K562 (cell line): Measurements from ENCODE around the gene ATAD3C. TPM values are rescaled to one million over a fixed set of nuclear protein-coding genes. Genes with fewer than 3 reads are reported as not detected.
"Not testable (repeated sequence)": the region's sequence is repeated elsewhere in the genome, so short reads cannot be mapped to it uniquely, and the experiment has no call there.

Experiments
- CTBP1 ChIP-seq: fragments of 450-650 bp; IDR thresholded peaks from 2 replicates; pipeline ENCODE4 v1.6.1; 2016; ENCODE audit warnings: borderline replicate concordance
- HDAC2 ChIP-seq: fragments of 450-650 bp; IDR thresholded peaks from 2 replicates; pipeline ENCODE4 v1.6.1; 2016; ENCODE audit warnings: mild to moderate bottlenecking
- RAD21 ChIP-seq, 2 experiments: fragments of 250-450 bp in 1 of 2; fragments of 450-650 bp in 1 of 2; sonication (Bioruptor Pico) in 1 of 2; formaldehyde crosslinking in 1 of 2; IDR thresholded peaks in 1 of 2; conservative IDR thresholded peaks in 1 of 2; 2 replicates each; pipeline versions ENCODE4 v1.4.0 to v1.8.0; 2020 to 2022; ENCODE audit warnings: mild to moderate bottlenecking in 2 of 2, moderate library complexity in 1 of 2
- RAD51 ChIP-seq: fragments of 450-650 bp; IDR thresholded peaks from 2 replicates; pipeline ENCODE4 v1.7.1; 2016; ENCODE audit warnings: low read depth, mild to moderate bottlenecking, borderline replicate concordance
- REST ChIP-seq, 2 experiments: fragments of 450-650 bp; formaldehyde crosslinking in 1 of 2; IDR thresholded peaks; 2 replicates each; pipeline versions ENCODE4 v1.4.0 to v1.6.1; 2014 to 2020; ENCODE audit warnings: mild to moderate bottlenecking in 2 of 2, borderline replicate concordance in 1 of 2, low read depth in 1 of 2
- TFE3 ChIP-seq: fragments of 450-650 bp; formaldehyde crosslinking; IDR thresholded peaks from 2 replicates; pipeline ENCODE4 v1.4.0; 2020; ENCODE audit warnings: mild to moderate bottlenecking, mixed read lengths
- ZFP91 ChIP-seq: sonication (generic); formaldehyde crosslinking; IDR thresholded peaks from 2 replicates; pipeline ENCODE4 v1.8.0; 2022; ENCODE audit warnings: mild to moderate bottlenecking, missing genetic modification reagents
- ZNF639 ChIP-seq, 2 experiments: fragments of 200-800 bp in 1 of 2; sonication (Bioruptor generic) in 1 of 2; sonication (generic) in 1 of 2; formaldehyde crosslinking in 1 of 2; IDR thresholded peaks in 1 of 2; conservative IDR thresholded peaks in 1 of 2; 2 replicates each; pipeline versions ENCODE4 v1.5.0 to v1.6.1; 2016 to 2020; ENCODE audit warnings: missing compliant biosample characterization in 1 of 2, missing genetic modification characterization in 1 of 2, missing genetic modification reagents in 1 of 2
- polyA plus RNA-seq, 8 experiments: library from polyadenylated mRNA; depleted of rRNA in 4 of 8; stranded (reverse) in 5 of 8; unstranded in 3 of 8; fragments of >200 nt; fragmentation: Nextera tagmentation in 2 of 8; fragmentation: Illumina TruSeq in 1 of 8; extraction: Ambion mirVana in 2 of 8; extraction: Trizol in 1 of 8; gene quantifications; 2 replicates each; pipeline versions ENCODE4 v1.2.1 to v1.2.3, GENCODE V29; 2011 to 2014; ENCODE audit warnings: inconsistent platforms in 1 of 8, missing spikeins in 1 of 8
- total RNA-seq, 7 experiments: library from RNA; depleted of rRNA in 6 of 7; stranded (reverse); fragments of >200 nt in 6 of 7; fragmentation: Illumina TruSeq in 2 of 7; extraction: Trizol in 2 of 7; gene quantifications; 2 replicates each; pipeline versions ENCODE4 v1.2.1 to v1.2.3, GENCODE V29; 2011 to 2021; ENCODE audit warnings: low replicate concordance in 1 of 7

The ATAD3C gene
- total and polyA plus RNA-seq, 9 of the 15 experiments (the other 6 are each of a cell fraction or from before 2014, with no cell fraction given) = 0.03 to 0.18 TPM; not detected in 7

GRCh38 chr1:1504777-1505365, 55.4 kb downstream of the ATAD3C start (continued):
- peak; percentile 53 for TF ChIP-seq HDAC2
- peak; percentile 92 for TF ChIP-seq CTBP1
- TF ChIP-seq ZNF639 (CRISPR knock-in tag; conservative IDR thresholded peaks at IDR 0.05 in 1 of 2, IDR thresholded peaks at IDR 0.05 in 1 of 2) = peak in 1 of 2 experiments; percentile 48; a peak in 1 of 4 replicates
- peak; percentile 96 for TF ChIP-seq RAD51
- peak; percentile 75 for TF ChIP-seq REST (IDR thresholded peaks at IDR 0.05; ENCODE audit: borderline replicate concordance)
- not testable (repeated sequence) for TF ChIP-seq REST (CRISPR knock-in tag; IDR thresholded peaks at IDR 0.05; ENCODE audit: low read depth)
- TF ChIP-seq ZFP91 (CRISPR knock-in tag) = peak; percentile 55; the same call in 1 of the 2 replicates
- TF ChIP-seq TFE3 (CRISPR knock-in tag) = peak; percentile 97
- peak; percentile 49 to 79 for TF ChIP-seq RAD21 (CRISPR knock-in tag; conservative IDR thresholded peaks at IDR 0.05 in 1 of 2, IDR thresholded peaks at IDR 0.05 in 1 of 2)
